IPS-15b (cell line): ENCODE measurements around the gene L3MBTL3.
"Not testable (repeated sequence)": the region's sequence is repeated elsewhere in the genome, so short reads cannot be mapped to it uniquely, and the experiment has no call there.

Experiments used
- H3K27me3 ChIP-seq: one replicate; pipeline ENCODE4 v1.6.1; 2013; ENCODE audit warnings: low read length; ENCODE audit not compliant: control insufficient read depth, insufficient read depth
- H3K36me3 ChIP-seq: one replicate; pipeline ENCODE4 v1.6.1; 2013; ENCODE audit warnings: low read length; ENCODE audit not compliant: control insufficient read depth, insufficient read depth
- H3K4me1 ChIP-seq: one replicate; pipeline ENCODE4 v1.6.1; 2013; ENCODE audit warnings: mild to moderate bottlenecking, low read length; ENCODE audit not compliant: control insufficient read depth, insufficient read depth
- H3K4me3 ChIP-seq: one replicate; pipeline ENCODE4 v1.5.1; 2013; ENCODE audit warnings: low read depth, low read length
- H3K9ac ChIP-seq: one replicate; pipeline ENCODE4 v1.6.1; 2013; ENCODE audit warnings: low read depth, mild to moderate bottlenecking, low read length
- H3K9me3 ChIP-seq: one replicate; pipeline ENCODE4 v1.6.1; 2013; ENCODE audit warnings: mild to moderate bottlenecking, low read length; ENCODE audit not compliant: control insufficient read depth, insufficient read depth

Gene L3MBTL3

GRCh38 chr6:130167655-130168054 lies 149.3 kb downstream of the L3MBTL3 start:
- Histone ChIP-seq H3K4me1 (no peaks in the 10 kb centered on the region), H3K9me3 (no peaks in the 10 kb centered on the region), H3K36me3 (no peaks in the 10 kb centered on the region), H3K4me3 (no peak overlapping the region), H3K27me3 (no peaks in the 10 kb centered on the region), H3K9ac (no peak overlapping the region)

GRCh38 chr6:130170160-130170559 lies 151.8 kb downstream of the L3MBTL3 start:
- H3K4me3 ChIP-seq, H3K27me3 ChIP-seq, H3K36me3 ChIP-seq, H3K9me3 ChIP-seq, H3K9ac ChIP-seq, H3K4me1 ChIP-seq: not testable (repeated sequence)

GRCh38 chr6:130173377-130174004 lies 155.1 kb downstream of the L3MBTL3 start:
- H3K36me3 ChIP-seq, H3K4me1 ChIP-seq, H3K4me3 ChIP-seq, H3K27me3 ChIP-seq, H3K9ac ChIP-seq, H3K9me3 ChIP-seq: not testable (repeated sequence)

DNA sequence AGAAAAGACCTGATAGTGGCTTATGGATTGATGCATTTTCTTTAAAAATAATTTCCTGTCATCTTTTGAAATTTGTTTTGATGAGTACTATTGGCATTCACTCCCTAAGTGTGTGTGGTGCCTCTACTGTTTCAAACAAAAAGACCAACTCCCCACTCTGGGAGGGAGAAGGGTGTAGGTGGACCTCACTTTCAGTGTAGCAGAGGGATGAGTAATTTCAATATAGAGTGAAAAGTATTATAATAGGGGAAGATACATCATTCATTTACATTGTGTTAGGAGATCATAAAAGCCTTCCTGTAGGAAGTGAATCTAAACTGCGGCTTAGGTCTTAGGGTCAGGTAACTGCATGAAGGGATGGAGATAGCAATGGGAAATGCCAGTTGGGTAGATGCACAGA lies 158.0 kb downstream of the L3MBTL3 start:
- H3K27me3 ChIP-seq = no peaks in the 10 kb centered on the region
- H3K9ac ChIP-seq = no peak overlapping the region
- no peak overlapping the region for H3K4me3 ChIP-seq
- H3K4me1 ChIP-seq = no peaks in the 10 kb centered on the region
- H3K9me3 ChIP-seq = no peaks in the 10 kb centered on the region
- H3K36me3 ChIP-seq = no peaks in the 10 kb centered on the region

DNA sequence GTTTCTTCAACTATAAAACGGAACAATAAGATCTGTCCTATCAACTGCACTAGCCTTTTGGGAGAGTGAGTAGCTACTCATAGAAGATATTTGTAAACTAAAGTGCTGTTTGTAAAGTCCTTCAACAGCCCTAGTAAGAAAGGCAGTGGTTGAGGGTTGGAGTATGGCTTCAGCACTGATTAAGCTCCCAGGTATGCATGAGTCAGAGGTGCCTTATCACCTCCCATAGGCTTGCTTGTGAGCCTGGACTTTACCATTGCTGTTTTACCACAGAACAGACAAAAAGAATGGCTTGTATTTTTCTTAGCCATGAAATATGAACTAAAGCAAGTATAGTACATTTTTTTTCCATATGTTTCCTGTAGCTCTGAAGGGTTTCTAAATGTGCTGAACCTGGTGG lies 160.3 kb downstream of the L3MBTL3 start:
- Histone ChIP-seq H3K36me3 (no peaks in the 10 kb centered on the region), H3K4me1 (no peaks in the 10 kb centered on the region), H3K27me3 (no peaks in the 10 kb centered on the region), H3K9ac (no peak overlapping the region), H3K9me3 (no peaks in the 10 kb centered on the region), H3K4me3 (no peak overlapping the region)

DNA sequence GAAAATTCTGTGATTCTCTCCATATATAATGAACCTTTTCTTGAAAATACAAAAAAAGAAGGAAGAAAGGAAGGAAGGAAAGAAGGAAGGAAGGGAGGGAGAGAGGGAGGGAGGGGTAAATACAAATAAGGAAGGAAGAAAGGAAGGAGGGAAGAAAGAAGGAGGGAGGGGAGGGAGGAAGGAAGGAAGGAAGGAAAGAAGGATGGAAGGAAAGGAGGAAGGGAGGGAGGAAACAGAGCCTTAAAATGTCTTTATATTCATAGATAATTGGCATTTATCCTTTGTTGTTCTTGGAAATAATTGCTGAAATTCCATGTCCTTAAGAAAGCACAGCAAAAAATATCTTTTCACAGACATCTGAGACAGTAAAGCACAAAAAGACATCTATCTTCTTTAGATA lies 164.1 kb downstream of the L3MBTL3 start:
- Histone ChIP-seq H3K4me3 (no peak overlapping the region), H3K4me1 (no peaks in the 10 kb centered on the region), H3K9me3 (no peaks in the 10 kb centered on the region), H3K27me3 (no peaks in the 10 kb centered on the region), H3K36me3 (no peaks in the 10 kb centered on the region), H3K9ac (no peak overlapping the region)

GRCh38 chr6:130183271-130184222 lies 165.2 kb downstream of the L3MBTL3 start:
- Histone ChIP-seq H3K9ac (no peak overlapping the region), H3K36me3 (no peaks in the 10 kb centered on the region), H3K4me3 (no peak overlapping the region), H3K27me3 (no peaks in the 10 kb centered on the region), H3K9me3 (no peaks in the 10 kb centered on the region), H3K4me1 (no peaks in the 10 kb centered on the region)

- H3K27me3 ChIP-seq = no peaks in the 10 kb centered on the region
- no peaks in the 10 kb centered on the region for H3K9me3 ChIP-seq
- H3K36me3 ChIP-seq = no peaks in the 10 kb centered on the region
- no peak overlapping the region for H3K4me3 ChIP-seq
- no peak overlapping the region for H3K9ac ChIP-seq
- H3K4me1 ChIP-seq = no peaks in the 10 kb centered on the region
Measured at GRCh38 chr6:130185658-130186057, 167.3 kb downstream of the L3MBTL3 start.

DNA sequence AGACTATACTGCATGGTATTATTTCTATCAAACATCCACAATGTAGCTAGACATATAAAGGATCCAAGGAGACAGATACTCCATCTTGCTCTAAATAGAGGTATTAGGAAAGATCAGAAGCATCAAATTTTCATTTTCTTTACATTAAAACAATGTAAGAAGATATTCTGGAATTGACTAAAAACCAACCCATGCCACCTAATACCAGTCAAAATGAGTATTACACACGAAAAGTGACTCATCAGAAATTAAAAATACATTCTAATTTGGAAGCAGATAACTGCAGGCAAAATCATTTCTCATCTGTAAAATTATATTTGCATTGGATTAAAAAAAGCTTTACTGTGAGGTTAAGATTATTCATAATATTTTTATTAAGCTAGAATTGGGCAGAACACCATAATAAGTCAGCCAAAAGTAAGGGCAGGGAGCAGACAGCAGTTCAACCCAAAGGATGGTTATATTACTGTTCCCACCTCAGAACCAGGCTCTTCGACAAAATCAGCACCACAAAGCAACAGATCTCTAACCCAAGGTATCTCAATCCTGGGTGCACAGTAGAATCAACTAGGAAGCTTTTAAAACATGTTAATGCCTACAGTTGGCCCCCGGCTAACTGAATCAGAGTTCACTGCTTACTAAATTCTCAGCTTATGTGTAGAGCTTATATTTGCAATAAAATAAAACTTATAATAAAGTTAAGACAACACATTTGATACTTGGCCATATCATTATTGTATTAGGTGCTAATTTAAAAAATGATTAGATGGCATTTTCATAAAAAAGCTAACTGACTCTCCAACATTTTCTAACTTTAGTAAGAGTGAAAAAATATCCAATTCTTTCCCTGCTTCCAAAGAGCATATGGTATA lies 169.2 kb downstream of the L3MBTL3 start:
- Histone ChIP-seq H3K9me3 (no peaks in the 10 kb centered on the region), H3K36me3 (no peaks in the 10 kb centered on the region), H3K9ac (no peak overlapping the region), H3K4me1 (no peaks in the 10 kb centered on the region), H3K4me3 (no peak overlapping the region), H3K27me3 (no peaks in the 10 kb centered on the region)

DNA sequence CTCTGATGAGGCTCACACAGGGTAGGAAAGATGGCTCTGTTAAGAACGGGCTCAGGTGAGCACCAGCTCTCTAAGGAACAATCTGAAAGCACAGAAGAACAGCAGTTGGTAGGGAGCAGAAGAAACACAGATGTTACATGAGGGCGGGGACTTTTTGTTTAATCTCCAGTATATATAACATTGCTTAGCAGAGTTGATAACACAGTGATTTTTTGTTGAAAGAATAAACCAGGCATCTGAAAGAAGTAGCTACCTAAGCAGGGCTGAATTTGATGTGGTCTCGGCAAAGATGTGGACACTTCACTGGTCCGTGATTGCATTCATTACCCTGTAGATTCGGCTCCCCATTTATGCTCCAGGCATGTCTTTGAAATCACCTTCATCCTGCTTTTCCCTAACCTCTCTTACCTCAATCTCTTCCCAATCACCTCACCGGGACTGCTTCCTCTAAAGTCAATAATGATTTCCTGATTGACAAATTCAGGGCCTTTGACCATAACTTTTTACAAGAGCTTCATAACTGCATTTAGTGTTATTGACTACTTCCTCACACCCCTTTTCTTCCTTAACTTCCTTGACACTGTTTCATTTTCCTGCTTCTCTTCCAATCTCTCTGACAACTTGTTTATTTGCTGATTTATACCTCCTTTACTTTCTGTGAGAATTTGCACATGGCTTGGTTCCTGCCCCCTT lies 170.0 kb downstream of the L3MBTL3 start:
- Histone ChIP-seq H3K4me1 (no peaks in the 10 kb centered on the region), H3K27me3 (no peaks in the 10 kb centered on the region), H3K4me3 (no peak overlapping the region), H3K9me3 (no peaks in the 10 kb centered on the region), H3K36me3 (no peaks in the 10 kb centered on the region), H3K9ac (no peak overlapping the region)
